ENCODE results near the gene SH3RF1.

The SH3RF1 gene

DNA sequence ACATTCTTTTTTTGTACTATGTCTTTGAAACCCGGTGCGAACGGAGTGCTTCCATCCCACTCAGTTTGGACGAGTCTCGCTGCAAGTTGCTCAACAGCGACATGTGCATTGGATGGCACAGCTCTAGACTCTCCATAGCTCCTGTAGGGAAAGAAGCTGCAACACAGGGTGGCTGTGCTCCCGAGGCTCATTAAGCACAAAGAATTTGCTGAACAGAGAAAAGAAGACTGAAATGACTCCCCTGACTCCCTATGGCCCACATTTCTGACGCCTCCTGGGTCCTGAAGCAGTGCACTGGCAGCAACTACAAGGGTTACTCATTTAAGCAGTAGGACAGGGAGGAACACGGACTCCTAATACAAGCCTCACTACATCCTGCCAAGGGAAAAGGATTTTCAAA lies 127.4 kb downstream of the SH3RF1 start:
- TF ChIP-seq, protein P1, sequence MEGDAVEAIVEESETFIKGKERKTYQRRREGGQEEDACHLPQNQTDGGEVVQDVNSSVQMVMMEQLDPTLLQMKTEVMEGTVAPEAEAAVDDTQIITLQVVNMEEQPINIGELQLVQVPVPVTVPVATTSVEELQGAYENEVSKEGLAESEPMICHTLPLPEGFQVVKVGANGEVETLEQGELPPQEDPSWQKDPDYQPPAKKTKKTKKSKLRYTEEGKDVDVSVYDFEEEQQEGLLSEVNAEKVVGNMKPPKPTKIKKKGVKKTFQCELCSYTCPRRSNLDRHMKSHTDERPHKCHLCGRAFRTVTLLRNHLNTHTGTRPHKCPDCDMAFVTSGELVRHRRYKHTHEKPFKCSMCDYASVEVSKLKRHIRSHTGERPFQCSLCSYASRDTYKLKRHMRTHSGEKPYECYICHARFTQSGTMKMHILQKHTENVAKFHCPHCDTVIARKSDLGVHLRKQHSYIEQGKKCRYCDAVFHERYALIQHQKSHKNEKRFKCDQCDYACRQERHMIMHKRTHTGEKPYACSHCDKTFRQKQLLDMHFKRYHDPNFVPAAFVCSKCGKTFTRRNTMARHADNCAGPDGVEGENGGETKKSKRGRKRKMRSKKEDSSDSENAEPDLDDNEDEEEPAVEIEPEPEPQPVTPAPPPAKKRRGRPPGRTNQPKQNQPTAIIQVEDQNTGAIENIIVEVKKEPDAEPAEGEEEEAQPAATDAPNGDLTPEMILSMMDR (conservative IDR thresholded peaks at IDR 0.05; ENCODE audit: low read depth, low read length): no peak
- Histone ChIP-seq H4K20me1 (ENCODE audit: insufficient read depth) (no peaks in the 10 kb centered on the region), H2AFZ (ENCODE audit: low read depth) (no peak overlapping the region), H3K4me2 (no peak overlapping the region), H3K4me3 (IDR thresholded peaks at IDR 0.05; ENCODE audit: insufficient read depth, low read depth, low read length) (no peak overlapping the region), H3K36me3 (ENCODE audit: insufficient read depth) (no peaks in the 10 kb centered on the region), H3K79me2 (ENCODE audit: insufficient read depth, low read depth) (no peaks in the 10 kb centered on the region), H3K4me1 (ENCODE audit: low read depth, poor library complexity, severe bottlenecking) (peaks cover 7% of the 10 kb centered on the region), H3K27ac (no peak overlapping the region), H3K27me3 (ENCODE audit: insufficient read depth, low read depth) (no peaks in the 10 kb centered on the region), H3K9ac (no peak overlapping the region)

GRCh38 chr4:169142906-169143305 lies 127.8 kb downstream of the SH3RF1 start:
- H3K4me1 ChIP-seq (ENCODE audit: low read depth, poor library complexity, severe bottlenecking): peaks cover 7% of the 10 kb centered on the region
- H3K4me2 ChIP-seq: no peak overlapping the region
- no peaks in the 10 kb centered on the region for H3K27me3 ChIP-seq (ENCODE audit: insufficient read depth, low read depth)
- H3K9ac ChIP-seq: no peak overlapping the region
- no peak overlapping the region for H3K27ac ChIP-seq
- no peaks in the 10 kb centered on the region for H3K36me3 ChIP-seq (ENCODE audit: insufficient read depth)
- TF ChIP-seq, protein P1 (conservative IDR thresholded peaks at IDR 0.05; ENCODE audit: low read depth, low read length): no peak
- H4K20me1 ChIP-seq (ENCODE audit: insufficient read depth): no peaks in the 10 kb centered on the region
- H3K4me3 ChIP-seq (IDR thresholded peaks at IDR 0.05; ENCODE audit: insufficient read depth, low read depth, low read length): no peak overlapping the region
- no peaks in the 10 kb centered on the region for H3K79me2 ChIP-seq (ENCODE audit: insufficient read depth, low read depth)
- H2AFZ ChIP-seq (ENCODE audit: low read depth): no peak overlapping the region

DNA sequence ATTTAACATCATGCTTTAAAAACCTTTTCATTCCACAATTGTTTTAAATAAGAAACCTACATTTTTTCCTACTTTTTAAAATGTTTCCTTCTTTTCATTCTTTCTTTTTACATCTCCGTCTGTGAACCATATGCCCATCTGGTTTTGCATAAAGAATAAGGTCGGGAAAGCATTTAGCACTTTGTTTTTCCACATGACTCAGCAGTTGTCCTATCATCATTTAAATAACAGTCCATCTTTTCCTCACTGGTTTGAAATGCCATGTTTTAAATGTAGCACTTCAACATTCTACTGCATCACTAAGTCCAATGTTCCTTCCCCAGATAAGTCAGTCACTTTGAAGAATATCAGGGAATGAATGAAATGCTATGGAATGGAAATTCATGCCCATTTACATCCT lies 128.4 kb downstream of the SH3RF1 start:
- no peak overlapping the region for H3K9ac ChIP-seq
- peaks cover 7% of the 10 kb centered on the region for H3K4me1 ChIP-seq (ENCODE audit: low read depth, poor library complexity, severe bottlenecking)
- no peak overlapping the region for H2AFZ ChIP-seq (ENCODE audit: low read depth)
- no peak overlapping the region for H3K27ac ChIP-seq
- no peaks in the 10 kb centered on the region for H4K20me1 ChIP-seq (ENCODE audit: insufficient read depth)
- H3K4me2 ChIP-seq: no peak overlapping the region
- H3K4me3 ChIP-seq (IDR thresholded peaks at IDR 0.05; ENCODE audit: insufficient read depth, low read depth, low read length): no peak overlapping the region
- H3K36me3 ChIP-seq (ENCODE audit: insufficient read depth): no peaks in the 10 kb centered on the region
- TF ChIP-seq, protein P1 (conservative IDR thresholded peaks at IDR 0.05; ENCODE audit: low read depth, low read length): no peak
- no peaks in the 10 kb centered on the region for H3K27me3 ChIP-seq (ENCODE audit: insufficient read depth, low read depth)
- no peaks in the 10 kb centered on the region for H3K79me2 ChIP-seq (ENCODE audit: insufficient read depth, low read depth)

GRCh38 chr4:169139021-169139420 lies 131.7 kb downstream of the SH3RF1 start:
- H4K20me1 ChIP-seq (ENCODE audit: insufficient read depth): no peaks in the 10 kb centered on the region
- H3K4me3 ChIP-seq (IDR thresholded peaks at IDR 0.05; ENCODE audit: insufficient read depth, low read depth, low read length): no peak overlapping the region
- no peak overlapping the region for H3K9ac ChIP-seq
- peaks cover 4% of the 10 kb centered on the region for H3K4me1 ChIP-seq (ENCODE audit: low read depth, poor library complexity, severe bottlenecking)
- TF ChIP-seq, protein P1 (conservative IDR thresholded peaks at IDR 0.05; ENCODE audit: low read depth, low read length): no peak
- H2AFZ ChIP-seq (ENCODE audit: low read depth): no peak overlapping the region
- no peaks in the 10 kb centered on the region for H3K27me3 ChIP-seq (ENCODE audit: insufficient read depth, low read depth)
- H3K4me2 ChIP-seq: no peak overlapping the region
- H3K79me2 ChIP-seq (ENCODE audit: insufficient read depth, low read depth): no peaks in the 10 kb centered on the region
- no peak overlapping the region for H3K27ac ChIP-seq
- no peaks in the 10 kb centered on the region for H3K36me3 ChIP-seq (ENCODE audit: insufficient read depth)

GRCh38 chr4:169137558-169137920 lies 133.2 kb downstream of the SH3RF1 start:
- no peaks in the 10 kb centered on the region for H3K79me2 ChIP-seq (ENCODE audit: insufficient read depth, low read depth)
- H3K4me2 ChIP-seq: no peak overlapping the region
- no peak overlapping the region for H3K9ac ChIP-seq
- TF ChIP-seq, protein P1 (conservative IDR thresholded peaks at IDR 0.05; ENCODE audit: low read depth, low read length): no peak
- H2AFZ ChIP-seq (ENCODE audit: low read depth): no peak overlapping the region
- no peaks in the 10 kb centered on the region for H4K20me1 ChIP-seq (ENCODE audit: insufficient read depth)
- H3K27me3 ChIP-seq (ENCODE audit: insufficient read depth, low read depth): no peaks in the 10 kb centered on the region
- no peaks in the 10 kb centered on the region for H3K36me3 ChIP-seq (ENCODE audit: insufficient read depth)
- H3K4me3 ChIP-seq (IDR thresholded peaks at IDR 0.05; ENCODE audit: insufficient read depth, low read depth, low read length): no peak overlapping the region
- no peaks in the 10 kb centered on the region for H3K4me1 ChIP-seq (ENCODE audit: low read depth, poor library complexity, severe bottlenecking)
- no peak overlapping the region for H3K27ac ChIP-seq
